ENCODE results near the gene SLC7A9.
"Not testable (repeated sequence)": the region's sequence is repeated elsewhere in the genome, so short reads cannot be mapped to it uniquely, and the experiment has no call there.

Gene SLC7A9

DNA sequence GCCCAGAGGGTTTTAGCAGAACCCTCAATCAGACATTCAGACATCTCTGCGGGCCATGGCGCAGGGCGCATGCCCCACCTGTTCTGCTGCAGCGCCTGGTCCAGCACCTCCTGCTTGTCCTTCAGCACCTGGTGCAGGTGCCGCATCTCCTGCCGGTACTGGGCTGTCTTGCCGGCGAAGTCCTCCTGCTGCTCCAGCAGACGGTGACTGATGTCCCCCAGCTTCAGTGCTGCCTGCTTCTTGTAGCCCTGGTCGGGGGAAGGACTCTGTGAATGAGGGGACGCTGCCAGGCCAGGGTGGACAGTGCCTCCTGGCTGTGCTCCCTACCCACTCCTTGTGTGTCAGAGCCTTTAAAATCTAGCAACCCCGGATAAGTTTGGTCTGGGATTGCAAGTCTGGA, 12.2 kb upstream of the SLC7A9 start:
- DNase-seq: no peak

DNA sequence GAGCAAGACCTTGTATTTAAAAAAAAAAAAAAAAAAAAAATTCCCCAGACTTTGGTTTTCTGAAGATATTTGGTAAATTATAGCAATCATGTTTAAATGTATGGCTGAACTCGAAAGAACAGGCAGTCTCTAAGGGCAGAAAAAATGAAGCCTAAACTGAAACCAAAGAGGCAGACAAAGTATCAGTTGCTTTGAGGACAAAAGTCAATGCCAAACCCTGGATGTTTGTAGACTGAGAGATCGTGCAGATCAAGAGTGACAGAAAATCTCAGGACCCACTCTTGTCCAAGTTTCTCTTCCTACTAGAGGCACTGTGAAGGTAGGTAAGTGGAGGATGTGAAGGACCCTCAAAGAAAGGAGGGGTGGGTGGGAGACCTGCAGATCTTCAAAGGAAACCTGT, 11.1 kb upstream of the SLC7A9 start:
- no peak for DNase-seq

- no peak for DNase-seq
These were observed 10.2 kb upstream of the SLC7A9 start for GRCh38 chr19:32879741-32880140.

DNA sequence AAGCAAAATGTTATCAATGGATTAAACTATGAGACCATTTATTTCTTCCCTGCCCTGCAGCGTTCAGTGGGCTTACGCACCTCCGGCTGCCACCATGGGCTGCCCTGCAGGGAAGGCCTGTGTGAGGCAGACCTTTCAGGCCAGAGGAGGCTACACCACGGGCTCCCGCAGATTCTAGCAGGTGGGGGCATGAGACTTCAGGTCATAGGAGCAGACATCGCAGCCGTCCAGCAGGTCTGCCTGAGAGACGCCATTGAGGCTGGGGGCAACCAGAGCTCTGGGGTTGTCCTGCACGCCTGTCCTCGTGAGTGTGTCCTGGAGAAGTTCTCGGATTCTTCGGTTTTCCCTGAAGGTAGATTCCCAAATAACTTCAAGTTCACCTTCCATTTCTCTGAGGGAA, 9.4 kb upstream of the SLC7A9 start:
- DNase-seq: no peak

- DNase-seq: no peak
These were observed 8.6 kb upstream of the SLC7A9 start for GRCh38 chr19:32877977-32878745.

DNA sequence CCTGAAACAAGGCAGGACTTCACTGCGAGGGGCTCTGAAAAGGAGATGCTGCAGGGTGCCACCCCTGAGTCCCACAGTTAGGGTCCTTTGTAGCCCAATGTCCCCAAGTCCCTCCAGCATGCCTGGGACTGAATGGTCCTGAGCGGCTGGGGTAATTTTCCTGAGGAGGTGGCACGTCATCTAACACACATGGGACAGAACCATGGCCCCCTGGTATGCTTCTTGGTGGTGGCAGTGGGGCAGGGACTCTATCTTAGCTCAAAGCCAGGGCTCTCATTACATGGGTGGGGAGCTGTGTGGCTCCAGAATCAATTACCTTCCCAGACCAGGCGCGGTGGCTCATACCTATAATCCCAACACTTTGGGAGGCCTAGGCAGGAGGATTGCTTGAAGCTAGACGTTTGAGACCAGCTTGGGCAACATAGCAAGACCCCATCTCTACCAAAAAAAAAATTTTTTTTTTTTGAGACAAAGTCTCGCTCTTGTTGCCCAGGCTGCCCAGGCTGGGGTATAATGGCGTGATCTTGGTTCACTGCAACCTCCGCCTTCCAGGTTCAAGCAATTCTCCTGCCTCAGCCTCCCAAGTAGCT, 7.9 kb upstream of the SLC7A9 start:
- DNase-seq: no peak

- no peak for DNase-seq
These were observed 7.3 kb upstream of the SLC7A9 start for GRCh38 chr19:32876919-32877285.

GRCh38 chr19:32876236-32876918, 6.8 kb upstream of the SLC7A9 start:
- DNase-seq: no peak

- no peak for DNase-seq
These were observed 5.9 kb upstream of the SLC7A9 start for GRCh38 chr19:32875428-32875827.

GRCh38 chr19:32874605-32875004, 5.0 kb upstream of the SLC7A9 start:
- DNase-seq: no peak

- DNase-seq: no peak
These were observed 3.8 kb upstream of the SLC7A9 start for GRCh38 chr19:32873247-32873959.

DNA sequence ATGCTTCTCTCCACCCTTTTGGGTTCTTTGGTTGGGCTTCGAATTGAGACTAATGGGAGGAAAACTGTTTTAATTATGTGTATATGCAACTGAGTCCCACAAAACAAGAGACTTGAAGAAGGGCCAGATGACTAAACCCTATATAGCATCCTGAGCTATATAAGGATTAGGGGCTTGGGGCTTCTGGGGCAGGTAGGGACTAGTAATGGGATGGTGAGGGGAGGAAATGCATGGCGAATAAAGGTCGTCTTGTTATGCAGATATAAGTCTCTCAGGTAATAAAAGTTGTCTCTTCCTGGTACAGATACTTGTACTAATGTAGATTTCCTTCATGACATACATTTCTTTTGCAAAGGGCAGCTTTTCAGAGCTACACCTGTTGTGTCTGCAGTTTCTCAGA, 2.8 kb upstream of the SLC7A9 start:
- no peak for DNase-seq

- no peak for DNase-seq
These were observed 1.4 kb upstream of the SLC7A9 start for GRCh38 chr19:32870981-32871451.

GRCh38 chr19:32869966-32870573, 503 bp upstream of the SLC7A9 start:
- DNase-seq: no peak

DNA sequence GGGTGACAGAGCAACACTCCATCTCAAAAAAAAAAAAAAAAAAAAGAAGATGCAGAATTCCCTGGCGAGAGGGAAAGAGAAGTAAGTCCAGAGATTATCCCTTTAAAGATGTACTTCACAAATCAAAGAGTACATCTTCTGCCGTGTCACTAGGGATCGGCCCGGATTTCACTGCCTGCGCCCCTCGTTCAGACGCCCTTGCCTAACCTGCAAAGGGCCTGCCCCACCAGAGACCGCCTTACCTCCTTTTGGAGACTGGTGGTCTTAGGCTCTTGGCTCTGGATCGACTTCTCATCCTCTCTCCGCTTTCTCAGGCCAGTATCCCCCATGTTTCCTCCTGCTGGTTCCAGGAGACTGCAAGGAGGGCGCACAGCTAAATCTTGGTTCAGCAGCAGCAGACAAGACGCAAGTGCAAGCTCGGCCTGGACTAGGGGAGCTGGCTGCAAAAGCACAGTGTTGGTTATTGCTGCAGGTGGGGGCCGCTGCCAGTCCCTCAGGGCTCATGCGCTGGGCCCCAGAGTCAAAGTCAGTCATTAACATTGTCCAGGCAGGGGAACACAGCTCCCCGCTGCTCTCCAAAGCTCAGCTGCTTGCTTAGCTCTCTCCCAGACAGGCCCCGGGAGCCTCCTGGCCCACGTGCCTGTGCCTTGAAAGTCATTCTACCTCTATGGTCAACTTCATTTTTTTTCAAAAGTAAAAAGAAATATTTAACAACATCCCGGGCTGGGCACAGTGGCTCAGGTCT, 1.2 kb downstream of the SLC7A9 start:
- no peak for DNase-seq

GRCh38 chr19:32867436-32867835, 2.1 kb downstream of the SLC7A9 start:
- DNase-seq: not testable (repeated sequence)

- no peak for DNase-seq
These were observed 2.9 kb downstream of the SLC7A9 start for GRCh38 chr19:32866564-32867265.

DNA sequence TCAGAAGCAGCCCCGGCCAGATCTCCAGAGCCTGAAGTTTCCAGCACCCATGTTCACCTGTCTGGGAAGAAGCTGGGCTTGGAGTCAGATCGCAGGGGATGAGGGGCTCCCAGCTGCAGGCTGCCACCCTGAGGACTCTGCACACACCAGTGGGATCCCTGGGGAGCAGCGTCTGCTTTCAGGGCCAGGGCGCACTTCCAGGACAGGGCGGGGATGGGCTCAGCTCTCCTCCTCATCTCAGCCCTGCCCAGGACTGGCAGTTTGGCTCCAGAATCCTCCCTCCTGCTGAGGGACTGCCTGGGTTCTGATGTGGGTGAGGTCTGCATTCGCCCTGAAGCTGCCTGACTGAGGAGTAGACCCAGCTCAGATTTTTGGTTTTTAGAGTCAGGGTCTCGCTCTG, 3.5 kb downstream of the SLC7A9 start:
- no peak for DNase-seq

- no peak for DNase-seq
These were observed 4.2 kb downstream of the SLC7A9 start for GRCh38 chr19:32865326-32865725.

GRCh38 chr19:32864318-32865007, 5.1 kb downstream of the SLC7A9 start:
- DNase-seq: no peak

- DNase-seq: no peak
These were observed 5.7 kb downstream of the SLC7A9 start for GRCh38 chr19:32863841-32864240.
